ENCODE data around the gene ZC3H12A.

DNA sequence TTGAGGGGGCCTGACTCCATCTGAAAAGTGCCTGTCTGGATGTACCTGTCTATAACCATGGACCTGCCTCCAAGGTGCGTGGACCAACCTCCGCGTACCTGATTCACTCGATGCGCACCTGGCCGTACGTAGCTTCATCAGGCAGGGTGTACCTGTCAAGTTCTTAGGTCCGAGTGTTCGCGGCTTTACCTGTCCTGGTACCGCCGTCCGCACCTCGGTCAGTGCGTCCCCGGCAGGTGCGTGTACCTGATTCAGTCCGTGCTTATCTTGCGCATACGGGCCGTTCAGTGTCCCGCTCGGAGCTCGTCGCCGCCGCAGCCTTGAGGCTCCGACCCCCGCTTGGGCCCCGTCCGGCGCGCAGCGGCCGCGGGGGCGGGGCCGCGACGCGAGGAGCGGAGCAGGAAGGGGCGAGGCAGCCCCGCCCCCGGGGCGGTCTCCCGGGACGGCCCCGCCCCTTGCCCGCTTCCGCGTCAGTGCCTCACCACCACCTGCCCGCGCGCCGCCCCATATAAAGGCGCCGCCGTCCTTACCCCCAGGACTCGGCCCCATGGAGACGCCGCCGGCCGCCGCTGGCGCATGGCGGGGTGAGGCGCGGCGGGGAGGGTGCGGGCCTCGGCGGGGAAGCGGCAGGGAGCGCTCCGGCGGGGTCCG is at the start of gene ZC3H12A:
- TF ChIP-seq SMC3 (IDR thresholded peaks at IDR 0.05; ENCODE audit: borderline replicate concordance, low read length), result no peak
- TF ChIP-seq, protein P1, sequence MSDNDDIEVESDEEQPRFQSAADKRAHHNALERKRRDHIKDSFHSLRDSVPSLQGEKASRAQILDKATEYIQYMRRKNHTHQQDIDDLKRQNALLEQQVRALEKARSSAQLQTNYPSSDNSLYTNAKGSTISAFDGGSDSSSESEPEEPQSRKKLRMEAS (IDR thresholded peaks at IDR 0.05; ENCODE audit: low read depth, low read length), result no peak
- TF ChIP-seq, protein P2, sequence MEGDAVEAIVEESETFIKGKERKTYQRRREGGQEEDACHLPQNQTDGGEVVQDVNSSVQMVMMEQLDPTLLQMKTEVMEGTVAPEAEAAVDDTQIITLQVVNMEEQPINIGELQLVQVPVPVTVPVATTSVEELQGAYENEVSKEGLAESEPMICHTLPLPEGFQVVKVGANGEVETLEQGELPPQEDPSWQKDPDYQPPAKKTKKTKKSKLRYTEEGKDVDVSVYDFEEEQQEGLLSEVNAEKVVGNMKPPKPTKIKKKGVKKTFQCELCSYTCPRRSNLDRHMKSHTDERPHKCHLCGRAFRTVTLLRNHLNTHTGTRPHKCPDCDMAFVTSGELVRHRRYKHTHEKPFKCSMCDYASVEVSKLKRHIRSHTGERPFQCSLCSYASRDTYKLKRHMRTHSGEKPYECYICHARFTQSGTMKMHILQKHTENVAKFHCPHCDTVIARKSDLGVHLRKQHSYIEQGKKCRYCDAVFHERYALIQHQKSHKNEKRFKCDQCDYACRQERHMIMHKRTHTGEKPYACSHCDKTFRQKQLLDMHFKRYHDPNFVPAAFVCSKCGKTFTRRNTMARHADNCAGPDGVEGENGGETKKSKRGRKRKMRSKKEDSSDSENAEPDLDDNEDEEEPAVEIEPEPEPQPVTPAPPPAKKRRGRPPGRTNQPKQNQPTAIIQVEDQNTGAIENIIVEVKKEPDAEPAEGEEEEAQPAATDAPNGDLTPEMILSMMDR (IDR thresholded peaks at IDR 0.05 in 2 of 3, conservative IDR thresholded peaks at IDR 0.05 in 1 of 3; ENCODE audit: control insufficient read depth in 2 of 3, extremely low read depth in 1 of 3, insufficient read depth in 1 of 3, low read depth in 3 of 3, low read length in 3 of 3), result no peak

All from GM12878 (cell line).